Erythroblast (primary cell): ENCODE results near the gene NKX1-1.

Experiments
- GATA1 ChIP-seq: IDR thresholded peaks from 2 replicates; pipeline ENCODE4 v1.6.1; 2011; ENCODE audit warnings: low read depth, mild to moderate bottlenecking, control low read depth, low read length, moderate library complexity
- POLR2A ChIP-seq: IDR thresholded peaks from 2 replicates; pipeline ENCODE4 v1.6.1; 2011; ENCODE audit warnings: mild to moderate bottlenecking, low read length

- no peak for TF ChIP-seq POLR2A
- no peak for TF ChIP-seq GATA1
These were observed 877 bp upstream of the NKX1-1 start for GRCh38 chr4:1406981-1407656.
